Stimulated activated naive CD8-positive, alpha-beta T cell treated with anti-CD3 and anti-CD28 coated beads, Interleukin-15, Interleukin-2, amounts not matched to agents 100 U/mL and 50 U/mL, for 24 hours (primary cell): ENCODE data around the gene WNT1.

Experiments
- ATAC-seq: fragments of 150-1000 bp; cut with Tn5 transposase; one replicate; pipeline ENCODE4 v1.10.0; 2021
- DNase-seq: peaks from one replicate; pipeline ENCODE4 v3.0.0; 2021

Gene WNT1

GRCh38 chr12:49028666-49029275, 50.6 kb downstream of the WNT1 start:
- DNase-seq (no peak), ATAC-seq (no peak)

GRCh38 chr12:49030119-49030518, 52.0 kb downstream of the WNT1 start:
- no peak for DNase-seq
- no peak for ATAC-seq

- DNase-seq (no peak), ATAC-seq (no peak)
Measured at GRCh38 chr12:49030714-49031572, 52.8 kb downstream of the WNT1 start.

GRCh38 chr12:49031573-49032161, 53.5 kb downstream of the WNT1 start:
- ATAC-seq, result no peak
- no peak for DNase-seq
